Eye (tissue), 1 donor: ENCODE results near the gene OR9G4.

Experiments
- DNase-seq: peaks from one replicate; pipeline ENCODE4 v3.0.0-alpha.2; 2015

Gene OR9G4

DNA sequence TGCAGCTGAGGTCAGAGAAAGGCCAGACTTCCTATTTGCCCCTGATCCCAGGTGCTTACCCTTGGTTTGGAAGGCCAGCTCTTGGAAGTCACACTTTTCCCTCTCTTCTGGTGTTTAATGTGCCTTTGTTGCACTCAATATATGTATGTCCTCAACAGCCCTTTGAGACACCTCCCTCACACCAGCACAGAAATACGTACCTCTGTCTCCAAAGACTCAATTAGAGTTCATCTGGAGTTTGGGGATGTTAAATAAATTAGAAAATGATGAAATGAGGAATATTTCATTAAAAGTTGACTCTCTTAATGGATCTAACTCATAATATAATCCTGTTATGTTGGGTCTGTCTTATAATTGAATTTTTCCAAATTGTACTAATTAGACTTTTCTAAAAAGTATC is at the start of gene OR9G4:
OR9G4 (minus strand) TSS at position 101 of the 400 bp plus-strand sequence. CDS start 4,931 bp downstream, outside the sequence.
- no peak for DNase-seq

DNA sequence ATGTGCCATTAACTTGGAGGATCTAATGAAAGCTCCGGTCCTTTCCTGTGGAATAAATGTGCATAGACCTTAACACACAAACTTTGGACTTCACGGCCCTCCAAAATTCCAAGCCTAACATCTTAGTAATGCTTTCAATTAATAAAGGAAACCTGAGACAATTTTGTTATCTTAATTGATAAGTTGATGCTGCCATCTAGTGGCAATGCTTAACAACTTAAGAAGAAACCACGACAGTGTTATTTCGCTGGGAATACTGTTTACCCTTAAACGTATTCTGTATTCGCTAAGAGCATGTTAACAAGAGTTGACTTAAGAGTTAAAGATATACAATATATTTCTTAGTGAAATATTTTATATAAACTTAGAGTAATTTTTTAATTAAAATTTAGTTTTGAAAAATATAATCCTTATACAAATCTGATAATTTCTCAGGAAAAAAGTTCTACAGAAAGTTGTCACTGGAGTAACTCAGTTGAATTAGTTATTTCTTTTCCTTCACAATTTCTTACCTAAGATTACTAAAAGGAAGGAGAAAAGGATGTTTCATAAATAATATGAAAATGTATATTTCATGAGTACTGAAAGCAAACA is 35.0 kb upstream of the OR9G4 start:
- DNase-seq = peak; percentile 77

DNA sequence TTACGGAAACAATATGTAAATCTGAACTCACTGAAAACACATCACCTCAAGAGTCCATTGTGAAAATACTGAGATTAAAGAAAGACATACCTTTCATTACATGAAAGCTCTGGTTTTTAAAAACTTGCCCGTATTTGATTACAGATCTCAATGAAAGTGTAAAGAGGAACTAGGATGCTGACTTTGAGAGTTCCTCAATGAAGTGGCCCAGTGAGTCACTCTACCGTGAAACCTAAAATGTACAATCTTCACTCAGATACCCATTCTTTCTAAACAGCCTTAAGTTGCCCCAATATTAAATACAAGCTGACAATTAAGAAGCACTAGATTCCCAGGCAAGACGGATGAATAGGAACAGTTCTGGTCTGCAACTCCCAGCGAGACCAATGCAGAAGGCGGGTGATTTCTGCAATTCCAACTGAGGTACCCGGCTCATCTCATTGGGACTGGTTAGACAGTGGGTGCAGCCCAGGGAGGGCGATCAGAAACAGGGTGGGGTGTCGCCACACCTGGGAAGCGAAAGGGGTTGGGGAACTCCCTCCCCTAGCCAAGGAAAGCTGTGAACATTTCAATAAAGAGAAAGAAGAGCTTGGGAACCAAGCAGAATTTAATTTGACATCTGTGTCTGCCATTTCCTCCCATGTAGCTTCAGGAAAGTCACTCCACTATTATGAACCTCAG is 33.8 kb upstream of the OR9G4 start:
- no peak for DNase-seq

DNA sequence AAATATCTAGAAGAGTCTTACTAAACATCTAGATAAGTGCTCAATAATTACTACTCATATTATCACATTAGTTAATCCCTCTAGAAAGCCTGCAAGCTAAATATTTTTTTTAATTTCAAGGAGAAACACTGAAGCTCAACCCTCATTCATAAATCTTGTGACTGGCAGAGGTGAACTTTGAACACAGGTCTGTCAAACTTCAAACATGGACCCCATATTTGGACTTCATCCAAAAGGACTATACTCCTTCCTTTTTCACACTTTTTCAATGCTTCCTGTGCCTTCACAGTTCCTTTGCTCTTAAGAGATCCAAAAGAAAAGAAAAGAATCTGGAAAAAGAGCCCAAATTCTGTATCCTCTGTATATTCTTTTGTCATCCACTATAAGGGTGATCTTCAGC is 28.3 kb upstream of the OR9G4 start:
- DNase-seq = no peak

DNA sequence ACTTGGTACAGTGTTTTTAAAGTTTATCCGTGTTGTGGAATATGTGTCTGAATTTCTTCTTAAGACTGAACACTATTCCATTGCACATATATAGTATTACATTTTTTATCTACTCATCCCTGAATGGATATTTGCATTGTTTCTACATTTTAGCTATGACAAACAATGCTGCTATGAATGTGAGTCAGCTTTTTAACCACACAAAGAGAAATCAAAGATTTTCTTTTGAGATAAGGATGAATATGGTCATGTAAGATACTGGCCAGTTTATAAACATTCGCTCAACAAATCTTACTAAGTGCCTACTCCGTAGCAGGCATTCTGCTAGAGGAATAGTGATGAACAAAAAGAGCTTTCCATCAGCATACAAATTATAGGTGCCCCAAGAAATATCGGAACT is 16.5 kb upstream of the OR9G4 start:
- DNase-seq = no peak

GRCh38 chr11:56751480-56751879 is 3.0 kb upstream of the OR9G4 start:
- no peak for DNase-seq

DNA sequence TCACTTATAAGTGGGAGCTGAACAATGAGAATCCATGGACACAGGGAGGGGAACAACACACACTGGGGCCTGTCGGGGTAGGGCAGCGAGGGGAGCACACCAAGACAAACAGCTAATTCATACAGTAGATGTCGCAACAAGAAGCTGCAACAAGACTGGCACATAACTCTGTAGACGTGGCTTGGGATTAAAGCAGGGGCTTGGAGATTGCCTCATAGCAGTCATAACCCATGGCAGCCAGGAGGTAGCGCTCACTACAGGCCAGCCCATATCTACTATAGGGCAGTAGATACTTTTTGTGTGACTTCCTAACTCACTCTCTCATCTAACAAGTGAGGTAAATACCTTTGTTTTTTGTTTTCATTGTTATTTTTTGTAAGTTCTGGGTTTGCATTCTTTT is 1.7 kb upstream of the OR9G4 start:
- DNase-seq = no peak

DNA sequence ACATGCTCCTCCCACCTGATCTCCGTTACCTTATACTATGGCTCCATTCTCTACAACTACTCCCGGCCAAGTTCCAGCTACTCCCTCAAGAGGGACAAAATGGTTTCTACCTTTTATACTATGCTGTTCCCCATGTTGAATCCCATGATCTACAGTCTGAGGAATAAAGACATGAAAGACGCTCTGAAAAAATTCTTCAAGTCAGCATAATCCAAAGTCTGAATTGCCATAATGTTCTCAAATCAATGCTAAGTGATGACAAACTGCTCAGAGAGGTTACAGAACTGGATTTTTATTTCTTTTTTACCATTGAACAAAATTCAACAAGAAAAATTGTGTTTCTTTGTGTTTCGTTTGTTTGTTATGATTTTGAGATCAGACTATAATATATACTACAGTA is 7.6 kb downstream of the OR9G4 start:
- DNase-seq = no peak

DNA sequence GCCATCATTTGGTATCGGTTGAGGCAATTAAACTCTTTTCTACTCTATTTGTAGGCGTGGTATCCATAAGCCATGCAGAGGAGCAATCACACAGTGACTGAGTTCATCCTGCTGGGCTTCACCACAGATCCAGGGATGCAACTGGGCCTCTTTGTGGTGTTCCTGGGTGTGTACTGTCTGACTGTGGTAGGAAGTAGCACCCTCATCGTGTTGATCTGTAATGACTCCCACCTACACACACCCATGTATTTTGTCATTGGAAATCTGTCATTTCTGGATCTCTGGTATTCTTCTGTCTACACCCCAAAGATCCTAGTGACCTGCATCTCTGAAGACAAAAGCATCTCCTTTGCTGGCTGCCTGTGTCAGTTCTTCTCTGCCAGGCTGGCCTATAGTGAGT is 8.4 kb downstream of the OR9G4 start:
- no peak for DNase-seq

DNA sequence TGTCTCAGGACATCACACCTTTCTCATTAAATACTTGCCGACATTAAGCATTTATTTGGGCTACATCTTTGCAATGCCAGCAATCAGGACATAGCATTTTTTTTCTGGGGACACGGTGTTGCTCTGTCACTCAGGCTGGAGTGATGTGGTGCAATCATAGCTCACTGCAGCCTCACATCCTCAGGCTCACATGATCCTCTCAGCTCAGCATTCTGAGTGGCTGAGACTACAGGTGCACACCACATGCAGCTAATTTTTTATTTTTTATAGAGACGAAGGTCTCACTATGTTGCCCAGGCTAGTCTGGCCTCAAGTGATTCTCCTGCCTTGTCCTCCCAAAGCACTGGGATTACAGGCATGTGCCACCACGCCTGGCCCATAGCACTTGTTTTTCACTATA is 28.0 kb downstream of the OR9G4 start:
- no peak for DNase-seq

DNA sequence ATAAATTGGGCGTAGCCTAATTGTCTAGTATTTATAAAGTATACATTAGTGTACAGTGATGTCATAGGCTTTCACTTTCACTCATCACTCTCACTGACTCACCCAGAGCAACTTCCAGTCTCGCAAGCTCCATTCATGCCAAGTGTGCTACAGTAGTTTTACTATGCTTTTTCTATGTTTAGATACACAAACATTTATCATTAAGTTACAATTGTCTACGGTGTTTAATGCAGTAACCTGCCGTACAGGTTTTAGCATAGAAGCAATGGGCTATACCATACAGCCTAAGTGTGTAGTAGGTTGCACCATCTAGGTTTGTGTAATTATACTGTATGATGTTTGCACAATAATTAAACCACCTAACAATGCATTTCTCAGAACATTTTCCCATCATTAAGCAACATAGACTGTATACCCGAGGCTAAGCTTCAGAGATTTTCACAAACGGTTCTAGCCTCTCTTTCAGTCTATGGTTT is 32.1 kb downstream of the OR9G4 start:
- DNase-seq = no peak

DNA sequence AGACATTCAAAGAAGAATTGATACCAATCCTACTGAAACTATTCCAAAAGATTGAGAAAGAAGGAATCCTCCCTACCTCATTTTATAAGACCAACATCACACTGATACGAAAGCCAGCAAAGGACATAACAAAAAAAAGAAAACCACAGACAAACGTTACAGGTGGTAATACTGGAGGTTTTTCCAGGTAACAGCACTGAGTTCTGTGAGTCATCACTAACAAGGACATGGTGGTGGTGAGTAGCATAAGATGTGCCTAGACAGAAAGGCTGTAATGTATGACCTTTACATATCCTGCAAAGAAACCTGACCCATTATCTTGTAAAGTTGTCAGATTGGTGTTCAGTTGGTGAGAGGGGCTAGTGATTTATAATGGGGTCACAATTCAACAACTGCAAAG is 34.3 kb downstream of the OR9G4 start:
- DNase-seq = no peak

GRCh38 chr11:56706486-56706885 is 42.0 kb downstream of the OR9G4 start:
- no peak for DNase-seq

GRCh38 chr11:56705784-56706396 is 42.6 kb downstream of the OR9G4 start:
- no peak for DNase-seq

DNA sequence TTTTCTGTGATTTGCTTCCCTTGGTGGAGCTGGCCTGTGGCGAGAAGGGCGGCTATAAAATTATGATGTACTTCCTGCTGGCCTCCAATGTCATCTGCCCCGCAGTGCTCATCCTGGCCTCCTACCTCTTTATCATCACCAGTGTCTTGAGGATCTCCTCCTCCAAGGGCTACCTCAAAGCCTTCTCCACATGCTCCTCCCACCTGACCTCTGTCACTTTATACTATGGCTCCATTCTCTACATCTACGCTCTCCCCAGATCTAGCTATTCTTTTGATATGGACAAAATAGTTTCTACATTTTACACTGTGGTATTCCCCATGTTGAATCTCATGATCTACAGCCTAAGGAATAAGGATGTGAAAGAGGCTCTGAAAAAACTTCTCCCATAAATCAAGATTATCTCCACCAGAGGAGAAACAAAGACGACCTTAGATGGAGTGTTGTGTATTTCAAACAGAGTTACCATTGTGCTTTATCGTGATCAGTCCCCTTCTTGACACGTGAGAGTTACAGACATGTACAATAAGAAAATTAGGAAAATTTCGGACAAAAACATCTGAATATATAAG is 47.5 kb downstream of the OR9G4 start:
- no peak for DNase-seq

DNA sequence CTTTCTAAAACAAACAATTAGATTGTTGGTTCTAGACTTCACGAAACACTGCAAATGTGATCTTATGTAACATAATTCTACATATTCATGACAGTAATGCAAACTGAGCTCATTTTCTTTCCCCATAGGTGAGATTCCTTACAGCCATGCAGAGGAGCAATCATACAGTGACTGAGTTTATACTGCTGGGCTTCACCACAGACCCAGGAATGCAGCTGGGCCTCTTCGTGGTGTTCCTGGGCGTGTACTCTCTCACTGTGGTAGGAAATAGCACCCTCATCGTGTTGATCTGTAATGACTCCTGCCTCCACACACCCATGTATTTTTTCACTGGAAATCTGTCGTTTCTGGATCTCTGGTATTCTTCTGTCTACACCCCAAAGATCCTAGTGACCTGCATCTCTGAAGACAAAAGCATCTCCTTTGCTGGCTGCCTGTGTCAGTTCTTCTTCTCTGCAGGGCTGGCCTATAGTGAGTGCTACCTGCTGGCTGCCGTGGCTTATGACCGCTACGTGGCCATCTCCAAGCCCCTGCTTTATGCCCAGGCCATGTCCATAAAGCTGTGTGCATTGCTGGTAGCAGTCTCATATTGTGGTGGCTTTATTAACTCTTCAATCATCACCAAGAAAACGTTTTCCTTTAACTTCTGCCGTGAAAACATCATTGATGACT is 48.1 kb downstream of the OR9G4 start:
- no peak for DNase-seq

- DNase-seq = no peak
Measured at GRCh38 chr11:56698795-56699194, 49.7 kb downstream of the OR9G4 start, which contains the start of gene OR9G1. Gene OR9G1 (plus strand): TSS chr11:56699095. CDS start chr11:56700388, 1,293 bp downstream.

DNA sequence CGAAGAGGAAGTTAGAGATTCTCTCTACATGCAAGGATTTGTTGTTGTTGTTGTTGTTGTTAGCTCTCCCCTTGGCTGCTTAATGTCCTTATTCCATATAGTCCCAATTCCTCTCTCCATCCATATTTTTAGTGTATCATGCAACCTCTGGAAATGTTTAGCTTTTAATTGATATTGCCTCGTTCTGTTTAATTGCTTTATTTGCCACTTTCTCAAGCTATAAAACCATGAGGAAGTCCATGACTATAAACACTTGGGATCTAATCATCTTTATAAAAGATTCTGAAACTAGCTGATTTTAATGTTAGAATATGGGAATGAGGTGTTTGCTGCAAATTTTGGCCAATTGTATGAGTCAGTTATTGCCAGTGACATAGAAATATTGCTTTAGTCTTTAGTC is 55.1 kb downstream of the OR9G4 start:
- no peak for DNase-seq
